ENCODE results near the gene TRPV5. TPM values are rescaled to one million over a fixed set of nuclear protein-coding genes. Genes with fewer than 3 reads are reported as not detected.

Gene TRPV5
- total RNA-seq, 1 donor from 2014 or later, result not detected

DNA sequence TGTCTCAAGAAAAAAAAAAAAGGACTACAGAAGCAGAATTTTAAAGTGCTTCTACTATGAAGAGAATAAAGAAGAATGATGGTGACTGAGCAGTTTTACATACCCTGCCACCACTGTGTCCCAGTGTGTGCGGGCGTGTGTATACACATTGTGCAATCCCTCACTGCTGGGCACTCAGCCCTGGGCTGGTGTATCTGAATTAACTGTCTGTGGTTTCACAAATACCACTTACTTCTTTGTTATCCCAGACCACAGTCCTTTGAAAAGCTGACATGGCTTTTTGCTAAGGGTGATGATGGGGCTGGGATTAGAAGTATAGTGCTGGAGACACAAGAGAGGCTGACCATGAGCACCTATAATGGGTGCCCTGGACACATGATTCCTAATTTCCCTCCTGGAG is 26.9 kb downstream of the TRPV5 start:
- Mint-ChIP-seq H3K9me3 (ENCODE audit: unreplicated experiment) (peaks cover 4% of the 10 kb centered on the region), H3K4me3 (ENCODE audit: unreplicated experiment) (no peak overlapping the region), H3K4me1 (ENCODE audit: unreplicated experiment) (no peaks in the 10 kb centered on the region), H3K36me3 (ENCODE audit: unreplicated experiment) (no peaks in the 10 kb centered on the region), H3K27me3 (ENCODE audit: unreplicated experiment) (peaks cover 6% of the 10 kb centered on the region), H3K27ac (ENCODE audit: unreplicated experiment) (no peak overlapping the region)
- DNase-seq (ENCODE audit: extremely low spot score, unreplicated experiment), result no peak
- TF ChIP-seq, protein P1, sequence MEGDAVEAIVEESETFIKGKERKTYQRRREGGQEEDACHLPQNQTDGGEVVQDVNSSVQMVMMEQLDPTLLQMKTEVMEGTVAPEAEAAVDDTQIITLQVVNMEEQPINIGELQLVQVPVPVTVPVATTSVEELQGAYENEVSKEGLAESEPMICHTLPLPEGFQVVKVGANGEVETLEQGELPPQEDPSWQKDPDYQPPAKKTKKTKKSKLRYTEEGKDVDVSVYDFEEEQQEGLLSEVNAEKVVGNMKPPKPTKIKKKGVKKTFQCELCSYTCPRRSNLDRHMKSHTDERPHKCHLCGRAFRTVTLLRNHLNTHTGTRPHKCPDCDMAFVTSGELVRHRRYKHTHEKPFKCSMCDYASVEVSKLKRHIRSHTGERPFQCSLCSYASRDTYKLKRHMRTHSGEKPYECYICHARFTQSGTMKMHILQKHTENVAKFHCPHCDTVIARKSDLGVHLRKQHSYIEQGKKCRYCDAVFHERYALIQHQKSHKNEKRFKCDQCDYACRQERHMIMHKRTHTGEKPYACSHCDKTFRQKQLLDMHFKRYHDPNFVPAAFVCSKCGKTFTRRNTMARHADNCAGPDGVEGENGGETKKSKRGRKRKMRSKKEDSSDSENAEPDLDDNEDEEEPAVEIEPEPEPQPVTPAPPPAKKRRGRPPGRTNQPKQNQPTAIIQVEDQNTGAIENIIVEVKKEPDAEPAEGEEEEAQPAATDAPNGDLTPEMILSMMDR (IDR thresholded peaks at IDR 0.05), result no peak

DNA sequence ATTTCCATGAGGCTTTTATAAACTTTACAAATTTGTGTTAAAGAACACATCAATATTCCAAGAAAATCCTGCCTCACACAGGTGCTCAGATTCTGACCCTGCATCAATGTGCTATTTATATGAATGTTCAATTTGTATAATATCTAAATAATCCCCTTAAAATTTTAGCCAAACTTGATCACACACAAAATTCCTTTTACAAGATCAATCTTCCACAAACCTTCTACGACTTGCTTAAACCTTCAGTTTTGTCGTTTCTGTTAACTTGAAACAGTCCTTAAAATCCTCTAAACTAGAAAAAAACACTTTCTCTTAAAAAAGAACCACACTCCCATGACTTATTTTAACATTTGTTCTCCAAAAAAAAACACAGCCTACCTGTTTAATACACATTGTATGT is 27.8 kb downstream of the TRPV5 start:
- Mint-ChIP-seq H3K4me3 (ENCODE audit: unreplicated experiment) (no peak overlapping the region), H3K27ac (ENCODE audit: unreplicated experiment) (no peak overlapping the region), H3K4me1 (ENCODE audit: unreplicated experiment) (no peaks in the 10 kb centered on the region), H3K27me3 (ENCODE audit: unreplicated experiment) (peaks cover 6% of the 10 kb centered on the region), H3K36me3 (ENCODE audit: unreplicated experiment) (no peaks in the 10 kb centered on the region), H3K9me3 (ENCODE audit: unreplicated experiment) (peaks cover 4% of the 10 kb centered on the region)
- no peak for DNase-seq (ENCODE audit: extremely low spot score, unreplicated experiment)
- TF ChIP-seq, protein P1 (IDR thresholded peaks at IDR 0.05), result no peak

DNA sequence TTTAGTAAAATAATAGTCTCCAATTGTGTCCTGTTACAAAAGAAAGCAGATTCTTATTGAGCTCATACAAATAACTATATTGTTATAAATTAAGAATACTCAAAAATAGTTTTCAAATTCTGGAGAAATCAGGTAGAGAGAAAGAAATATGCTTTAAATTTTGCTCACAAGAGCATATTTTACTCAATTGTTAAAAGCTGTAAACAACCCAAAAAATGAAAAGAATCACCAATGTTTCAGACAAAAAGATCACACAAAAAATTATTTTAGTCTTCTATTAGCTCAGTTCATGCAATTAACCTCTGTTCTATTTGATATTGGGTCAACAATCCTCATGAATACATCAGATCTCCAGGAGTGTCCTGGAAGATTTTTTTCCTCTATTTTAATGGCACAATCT is 29.4 kb downstream of the TRPV5 start:
- peaks cover 8% of the 10 kb centered on the region for H3K27me3 Mint-ChIP-seq (ENCODE audit: unreplicated experiment)
- H3K36me3 Mint-ChIP-seq (ENCODE audit: unreplicated experiment), result no peaks in the 10 kb centered on the region
- no peaks in the 10 kb centered on the region for H3K4me1 Mint-ChIP-seq (ENCODE audit: unreplicated experiment)
- TF ChIP-seq, protein P1 (IDR thresholded peaks at IDR 0.05), result no peak
- H3K9me3 Mint-ChIP-seq (ENCODE audit: unreplicated experiment), result peaks cover 4% of the 10 kb centered on the region
- H3K4me3 Mint-ChIP-seq (ENCODE audit: unreplicated experiment), result no peak overlapping the region
- no peak overlapping the region for H3K27ac Mint-ChIP-seq (ENCODE audit: unreplicated experiment)
- DNase-seq (ENCODE audit: extremely low spot score, unreplicated experiment), result no peak

DNA sequence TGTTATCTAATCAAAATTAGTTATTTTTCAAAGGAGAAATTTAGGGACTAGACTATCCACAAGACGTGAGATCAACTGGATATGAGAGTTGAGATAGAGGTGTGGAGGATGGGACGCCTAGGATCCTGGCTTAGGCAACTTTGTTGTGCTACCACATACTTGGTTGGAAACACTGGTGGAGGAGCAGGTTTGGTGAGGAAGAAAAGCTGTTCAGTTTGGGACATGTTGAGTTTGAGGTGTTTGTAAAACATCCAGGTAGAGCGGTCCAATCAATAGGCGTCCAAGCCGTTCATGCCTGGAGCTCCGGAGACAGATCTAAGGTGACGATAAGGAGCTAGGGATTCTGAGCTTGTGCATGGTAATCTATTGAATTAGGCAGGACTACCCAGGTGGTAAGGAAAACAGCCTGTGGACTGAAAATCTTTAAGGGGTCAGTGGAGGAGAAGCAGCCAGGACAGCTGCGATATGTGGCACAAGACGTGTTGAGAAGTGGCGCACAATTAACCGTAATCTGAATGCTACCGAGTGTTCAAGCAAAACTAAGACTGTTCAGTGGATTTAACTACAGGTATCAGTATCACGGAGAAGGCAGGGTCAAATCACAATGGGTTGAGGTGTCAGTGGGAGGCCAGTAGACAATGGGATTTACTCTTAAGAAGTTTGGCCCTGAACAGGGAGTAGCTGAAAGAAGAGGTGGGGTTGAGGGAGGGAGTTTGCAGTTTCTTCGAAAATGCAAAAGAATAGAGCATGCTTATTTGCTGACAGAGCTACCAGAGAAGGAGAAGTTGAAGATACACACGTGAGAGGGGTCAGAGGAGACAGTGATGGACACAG is 31.9 kb downstream of the TRPV5 start:
- Mint-ChIP-seq H3K9me3 (ENCODE audit: unreplicated experiment) (peaks cover 4% of the 10 kb centered on the region), H3K27me3 (ENCODE audit: unreplicated experiment) (peaks cover 8% of the 10 kb centered on the region), H3K4me3 (ENCODE audit: unreplicated experiment) (no peak overlapping the region), H3K4me1 (ENCODE audit: unreplicated experiment) (no peaks in the 10 kb centered on the region), H3K27ac (ENCODE audit: unreplicated experiment) (no peak overlapping the region), H3K36me3 (ENCODE audit: unreplicated experiment) (no peaks in the 10 kb centered on the region)
- DNase-seq (ENCODE audit: extremely low spot score, unreplicated experiment), result no peak
- TF ChIP-seq, protein P1 (IDR thresholded peaks at IDR 0.05), result no peak

DNA sequence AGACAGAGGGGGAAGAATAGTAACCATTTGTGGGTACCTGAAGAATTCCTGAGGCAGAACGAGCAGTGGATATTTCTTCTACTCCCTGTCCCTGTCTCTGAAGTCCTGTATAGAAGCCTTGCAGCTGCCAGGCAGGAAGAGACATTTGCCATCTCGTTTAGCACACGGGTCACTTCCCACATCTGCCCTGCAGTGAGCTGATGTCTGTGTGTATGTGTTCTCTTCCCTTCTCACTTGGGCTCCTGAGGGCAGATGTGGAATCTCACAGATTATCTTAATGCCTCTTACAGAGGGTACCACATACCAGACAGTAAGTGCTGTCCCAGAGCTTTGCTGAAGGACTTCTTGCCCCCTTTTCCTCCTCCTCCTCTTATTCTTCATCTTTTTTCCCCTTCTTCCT is 33.9 kb downstream of the TRPV5 start:
- DNase-seq (ENCODE audit: extremely low spot score, unreplicated experiment), result no peak
- Mint-ChIP-seq H3K9me3 (ENCODE audit: unreplicated experiment) (no peaks in the 10 kb centered on the region), H3K4me1 (ENCODE audit: unreplicated experiment) (no peaks in the 10 kb centered on the region), H3K27ac (ENCODE audit: unreplicated experiment) (no peak overlapping the region), H3K4me3 (ENCODE audit: unreplicated experiment) (no peak overlapping the region), H3K27me3 (ENCODE audit: unreplicated experiment) (peaks cover 12% of the 10 kb centered on the region), H3K36me3 (ENCODE audit: unreplicated experiment) (no peaks in the 10 kb centered on the region)
- TF ChIP-seq, protein P1 (IDR thresholded peaks at IDR 0.05), result no peak
